Measurements from ENCODE around the gene ELP6. TPM values are rescaled to one million over a fixed set of nuclear protein-coding genes. Genes with fewer than 3 reads are reported as not detected.

The ELP6 gene
- total RNA-seq, 2 donors from 2014 or later, result 43.8 to 56.8 TPM

- H3K27me3 Mint-ChIP-seq (ENCODE audit: insufficient read depth), result no peaks in the 10 kb centered on the region
These were observed 9.4 kb downstream of the ELP6 start for GRCh38 chr3:47504113-47504512.

GRCh38 chr3:47503033-47503432 is 10.5 kb downstream of the ELP6 start:
- 95 to 100% methylated on average over 2 of the region's 2 CpGs for WGBS, 2 experiments (ENCODE audit: insufficient coverage in 1 of 2, insufficient read length in 1 of 2)
- Mint-ChIP-seq H3K27ac (no peak overlapping the region), H3K36me3 (ENCODE audit: low read depth) (peaks cover 73% of the 10 kb centered on the region)

More at GRCh38 chr3:47504113-47504512, 9.4 kb downstream of the ELP6 start:
- no peaks in the 10 kb centered on the region for H3K4me1 Mint-ChIP-seq
- peaks cover 48% of the 10 kb centered on the region for H3K36me3 ChIP-seq (ENCODE audit: control insufficient read depth, insufficient read depth, low read length)
- WGBS, 2 experiments (ENCODE audit: insufficient coverage in 1 of 2, insufficient read length in 1 of 2), result 90 to 100% methylated on average over 5 to 7 of the region's 7 CpGs
- no peaks in the 10 kb centered on the region for H3K4me1 ChIP-seq (ENCODE audit: control insufficient read depth, insufficient read depth, low read length)
- H3K4me3 Mint-ChIP-seq, result no peak overlapping the region
- H3K27me3 ChIP-seq (ENCODE audit: control insufficient read depth, insufficient read depth, low read length, poor library complexity, severe bottlenecking), result no peaks in the 10 kb centered on the region
- no peak overlapping the region for H3K9ac ChIP-seq (ENCODE audit: extremely low read depth, low read length, poor library complexity, severe bottlenecking)
- TF ChIP-seq CTCF (conservative IDR thresholded peaks at IDR 0.05), result no peak
- no peak for DNase-seq
- no peak overlapping the region for H3K27ac ChIP-seq (ENCODE audit: low read depth, low read length)
- no peaks in the 10 kb centered on the region for H3K9me3 Mint-ChIP-seq
- H3K36me3 Mint-ChIP-seq (ENCODE audit: low read depth), result peaks cover 72% of the 10 kb centered on the region
- no peak overlapping the region for H3K4me3 ChIP-seq (ENCODE audit: low read length)
- no peak overlapping the region for H3K27ac Mint-ChIP-seq
- H3K9me3 ChIP-seq (ENCODE audit: control insufficient read depth, low read length), result no peaks in the 10 kb centered on the region

GRCh38 chr3:47496892-47497291 is 16.6 kb downstream of the ELP6 start:
- Mint-ChIP-seq H3K9me3 (no peaks in the 10 kb centered on the region), H3K36me3 (ENCODE audit: low read depth) (peaks cover 57% of the 10 kb centered on the region)
- H3K36me3 ChIP-seq (ENCODE audit: control insufficient read depth, insufficient read depth, low read length), result peaks cover 60% of the 10 kb centered on the region

More at GRCh38 chr3:47503033-47503432, 10.5 kb downstream of the ELP6 start:
- no peak for TF ChIP-seq CTCF (conservative IDR thresholded peaks at IDR 0.05)
- Histone ChIP-seq H3K4me3 (ENCODE audit: low read length) (no peak overlapping the region), H3K36me3 (ENCODE audit: control insufficient read depth, insufficient read depth, low read length) (peaks cover 47% of the 10 kb centered on the region), H3K27ac (ENCODE audit: low read depth, low read length) (no peak overlapping the region), H3K4me1 (ENCODE audit: control insufficient read depth, insufficient read depth, low read length) (no peaks in the 10 kb centered on the region), H3K9me3 (ENCODE audit: control insufficient read depth, low read length) (no peaks in the 10 kb centered on the region), H3K27me3 (ENCODE audit: control insufficient read depth, insufficient read depth, low read length, poor library complexity, severe bottlenecking) (no peaks in the 10 kb centered on the region), H3K9ac (ENCODE audit: extremely low read depth, low read length, poor library complexity, severe bottlenecking) (no peak overlapping the region)
- H3K4me1 Mint-ChIP-seq, result no peaks in the 10 kb centered on the region
- no peaks in the 10 kb centered on the region for H3K9me3 Mint-ChIP-seq
- no peak for DNase-seq
- no peaks in the 10 kb centered on the region for H3K27me3 Mint-ChIP-seq (ENCODE audit: insufficient read depth)
- H3K4me3 Mint-ChIP-seq, result no peak overlapping the region

More at GRCh38 chr3:47496892-47497291, 16.6 kb downstream of the ELP6 start:
- Histone ChIP-seq H3K9ac (ENCODE audit: extremely low read depth, low read length, poor library complexity, severe bottlenecking) (no peak overlapping the region), H3K27me3 (ENCODE audit: control insufficient read depth, insufficient read depth, low read length, poor library complexity, severe bottlenecking) (no peaks in the 10 kb centered on the region), H3K4me1 (ENCODE audit: control insufficient read depth, insufficient read depth, low read length) (no peaks in the 10 kb centered on the region), H3K4me3 (ENCODE audit: low read length) (no peak overlapping the region), H3K9me3 (ENCODE audit: control insufficient read depth, low read length) (no peaks in the 10 kb centered on the region), H3K27ac (ENCODE audit: low read depth, low read length) (no peak overlapping the region)
- no peaks in the 10 kb centered on the region for H3K27me3 Mint-ChIP-seq (ENCODE audit: insufficient read depth)
- no peak overlapping the region for H3K4me3 Mint-ChIP-seq
- peak overlapping the region; percentile 46 for H3K27ac Mint-ChIP-seq
- no peak for TF ChIP-seq CTCF (conservative IDR thresholded peaks at IDR 0.05)
- DNase-seq, result no peak
- H3K4me1 Mint-ChIP-seq, result no peaks in the 10 kb centered on the region
